HAP-1 (cell line): ENCODE data around the gene BUD31.
"Not testable (repeated sequence)": the region's sequence is repeated elsewhere in the genome, so short reads cannot be mapped to it uniquely, and the experiment has no call there.

ENCODE experiments used
- DNase-seq, 2 experiments: peaks; one replicate each; pipeline ENCODE4 v3.0.0-alpha.2; 2016 to 2020; ENCODE audit warnings: low spot score in 2 of 2
- H3K27me3 ChIP-seq: fragments of 250-450 bp; sonication (Bioruptor Pico); 2 replicates; pipeline ENCODE4 v1.5.1; 2020; ENCODE audit warnings: low read depth, mild to moderate bottlenecking, moderate library complexity
- H3K36me3 ChIP-seq: fragments of 250-450 bp; sonication (Bioruptor Pico); replicated peaks from 2 replicates; pipeline ENCODE4 v1.5.1; 2020; ENCODE audit warnings: mild to moderate bottlenecking
- H3K4me1 ChIP-seq: fragments of 250-450 bp; sonication (Bioruptor Pico); 2 replicates; pipeline ENCODE4 v1.5.1; 2020; ENCODE audit warnings: mild to moderate bottlenecking
- H3K4me3 ChIP-seq: fragments of 250-450 bp; sonication (Bioruptor Pico); 2 replicates; pipeline ENCODE4 v1.5.1; 2020; ENCODE audit warnings: mild to moderate bottlenecking, moderate library complexity
- H3K9me3 ChIP-seq: fragments of 250-450 bp; sonication (Bioruptor Pico); 2 replicates; pipeline ENCODE4 v1.5.1; 2020; ENCODE audit warnings: mild to moderate bottlenecking, moderate library complexity
- in situ Hi-C: fragments of 300-500 bp; cut with MboI; formaldehyde crosslinking; loops from 3 replicates; pipeline ENCODE4 v1.14.3; 2020; ENCODE audit warnings: low sequenced_read_pairs, inconsistent platforms, mixed read lengths

The BUD31 gene

DNA sequence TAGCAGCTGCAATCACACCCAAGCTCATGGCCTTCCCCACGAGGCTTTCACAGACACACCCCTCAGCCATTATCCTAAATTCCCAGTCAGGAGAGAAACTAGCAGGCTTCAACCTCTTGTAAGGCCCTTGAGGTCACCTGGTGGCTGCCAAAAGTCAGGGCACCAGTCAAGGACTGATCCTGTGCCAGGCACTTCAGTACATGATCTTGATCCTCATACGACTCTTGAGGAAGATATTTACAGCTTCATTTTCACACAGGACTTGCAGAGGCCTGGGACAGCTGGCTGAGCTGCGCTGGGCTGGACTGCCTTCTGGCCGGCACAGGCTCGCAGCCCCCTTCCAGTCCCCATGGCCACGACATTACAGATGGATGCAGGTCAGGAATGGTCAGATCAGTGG, 9.2 kb upstream of the BUD31 start:
- H3K27me3 ChIP-seq, result no peaks in the 10 kb centered on the region
- no peak for DNase-seq
- H3K9me3 ChIP-seq, result no peaks in the 10 kb centered on the region
- H3K36me3 ChIP-seq, result peaks cover 92% of the 10 kb centered on the region
- in situ Hi-C loops, result no loop called here
- no peak overlapping the region for H3K4me3 ChIP-seq
- no peaks in the 10 kb centered on the region for H3K4me1 ChIP-seq

DNA sequence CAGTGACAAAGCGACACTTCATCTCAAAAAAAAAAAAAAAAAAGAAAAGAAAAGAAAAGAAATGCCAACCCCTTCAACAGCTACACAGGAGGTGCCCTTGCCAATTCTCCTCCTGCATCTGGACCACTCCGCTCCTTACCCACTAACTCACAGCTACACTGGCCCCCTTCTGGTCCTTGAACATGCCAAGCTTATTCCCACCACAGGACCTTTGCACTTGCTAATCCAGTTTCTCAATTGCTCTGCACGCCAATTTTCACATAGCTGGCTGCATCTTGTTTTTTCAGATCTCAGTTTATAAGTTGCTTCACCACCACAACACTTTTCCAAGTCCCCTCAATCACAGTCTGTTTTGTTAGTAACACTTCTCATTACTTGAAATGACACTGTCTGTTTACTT, 5.9 kb upstream of the BUD31 start:
- peaks cover 7% of the 10 kb centered on the region for H3K4me1 ChIP-seq
- no peak overlapping the region for H3K4me3 ChIP-seq
- H3K36me3 ChIP-seq, result peaks cover 66% of the 10 kb centered on the region
- in situ Hi-C loops, result no loop called here
- H3K27me3 ChIP-seq, result no peaks in the 10 kb centered on the region
- H3K9me3 ChIP-seq, result no peaks in the 10 kb centered on the region
- DNase-seq, result no peak

- no peak overlapping the region for H3K4me3 ChIP-seq
- no peaks in the 10 kb centered on the region for H3K9me3 ChIP-seq
- H3K27me3 ChIP-seq, result no peaks in the 10 kb centered on the region
- in situ Hi-C loops, result no loop called here
- H3K4me1 ChIP-seq, result peaks cover 7% of the 10 kb centered on the region
- H3K36me3 ChIP-seq, result peaks cover 59% of the 10 kb centered on the region
- no peak for DNase-seq
These were observed 5.0 kb upstream of the BUD31 start for GRCh38 chr7:99403764-99404163.

- H3K27me3 ChIP-seq, result no peaks in the 10 kb centered on the region
- peaks cover 52% of the 10 kb centered on the region for H3K36me3 ChIP-seq
- peaks cover 7% of the 10 kb centered on the region for H3K4me1 ChIP-seq
- DNase-seq, result no peak
- H3K4me3 ChIP-seq, result no peak overlapping the region
- in situ Hi-C loops, result no loop called here
- H3K9me3 ChIP-seq, result no peaks in the 10 kb centered on the region
These were observed 4.4 kb upstream of the BUD31 start for GRCh38 chr7:99404235-99404976.

DNA sequence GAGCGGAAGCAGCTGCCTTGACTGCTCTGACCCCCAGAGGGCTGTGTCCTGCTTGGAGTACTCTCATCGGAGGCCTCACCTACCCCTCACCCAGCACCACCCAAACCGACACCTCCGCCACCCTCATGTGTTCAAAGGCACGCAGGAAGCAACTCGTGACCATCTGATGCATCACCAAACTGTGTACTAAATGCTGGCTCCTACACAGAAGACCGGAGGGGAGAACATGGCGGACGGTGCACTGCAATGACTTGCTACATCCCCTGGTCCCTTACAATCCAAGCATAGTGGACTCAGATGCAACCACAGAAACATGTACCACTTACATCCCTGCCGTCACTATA, 3.8 kb upstream of the BUD31 start:
- H3K4me1 ChIP-seq, result peaks cover 10% of the 10 kb centered on the region
- no peak overlapping the region for H3K4me3 ChIP-seq
- H3K27me3 ChIP-seq, result no peaks in the 10 kb centered on the region
- DNase-seq, result no peak
- H3K36me3 ChIP-seq, result peaks cover 49% of the 10 kb centered on the region
- H3K9me3 ChIP-seq, result no peaks in the 10 kb centered on the region
- in situ Hi-C loops, result no loop called here

DNA sequence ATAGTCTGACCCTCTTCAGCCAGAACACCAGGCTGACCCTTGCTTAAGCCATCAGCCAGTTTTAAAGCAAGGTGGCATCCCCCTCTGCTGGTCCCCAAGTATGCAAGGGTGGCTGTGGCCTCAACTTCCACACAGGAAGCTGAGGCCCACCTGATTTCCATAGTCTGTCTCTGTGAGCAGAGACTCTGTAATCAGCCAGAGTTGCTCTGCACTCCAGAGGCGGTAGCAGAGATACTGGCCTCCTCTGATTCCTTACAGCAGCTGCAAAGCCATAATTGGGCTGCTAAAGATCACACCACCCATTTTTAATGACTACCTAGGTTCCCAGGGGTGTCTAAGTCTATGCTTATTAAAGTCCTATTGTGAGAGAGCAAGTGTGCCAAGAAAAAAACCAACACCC, 2.2 kb upstream of the BUD31 start:
- Histone ChIP-seq H3K4me3 (peak overlapping the region; percentile 97), H3K36me3 (peaks cover 47% of the 10 kb centered on the region), H3K27me3 (no peaks in the 10 kb centered on the region), H3K9me3 (no peaks in the 10 kb centered on the region), H3K4me1 (peaks cover 12% of the 10 kb centered on the region)
- in situ Hi-C loops, result no loop called here
- no peak for DNase-seq

DNA sequence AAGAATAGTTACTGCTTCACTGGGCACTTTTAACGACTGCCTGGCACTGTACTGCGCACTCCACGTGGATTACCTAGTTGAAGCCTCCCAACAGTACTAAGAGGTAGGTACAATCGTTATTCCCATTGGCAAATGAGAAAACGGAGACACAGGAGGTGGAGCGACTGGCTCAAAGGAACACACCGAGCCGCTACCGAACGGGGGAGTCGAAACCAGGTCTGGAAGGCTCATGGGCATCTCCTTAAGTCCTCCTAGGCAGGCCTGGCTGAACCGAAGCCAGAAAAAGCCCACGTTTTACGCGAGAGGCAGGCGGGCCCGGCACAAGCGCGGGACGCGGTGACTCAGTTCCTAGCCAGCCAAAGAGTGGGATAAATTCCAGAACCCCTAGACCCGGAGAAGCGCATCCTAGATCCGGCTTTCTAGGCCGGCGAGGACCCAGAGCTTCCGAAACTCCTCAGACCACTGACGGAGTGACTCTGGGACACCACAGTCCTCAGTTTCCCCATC, 844 bp upstream of the BUD31 start:
- H3K4me1 ChIP-seq, result peaks cover 12% of the 10 kb centered on the region
- DNase-seq, result peak; percentile 32 to 42
- in situ Hi-C loops, result no loop called here
- no peaks in the 10 kb centered on the region for H3K9me3 ChIP-seq
- peaks cover 46% of the 10 kb centered on the region for H3K36me3 ChIP-seq
- peak overlapping the region; percentile 97 for H3K4me3 ChIP-seq
- no peaks in the 10 kb centered on the region for H3K27me3 ChIP-seq

DNA sequence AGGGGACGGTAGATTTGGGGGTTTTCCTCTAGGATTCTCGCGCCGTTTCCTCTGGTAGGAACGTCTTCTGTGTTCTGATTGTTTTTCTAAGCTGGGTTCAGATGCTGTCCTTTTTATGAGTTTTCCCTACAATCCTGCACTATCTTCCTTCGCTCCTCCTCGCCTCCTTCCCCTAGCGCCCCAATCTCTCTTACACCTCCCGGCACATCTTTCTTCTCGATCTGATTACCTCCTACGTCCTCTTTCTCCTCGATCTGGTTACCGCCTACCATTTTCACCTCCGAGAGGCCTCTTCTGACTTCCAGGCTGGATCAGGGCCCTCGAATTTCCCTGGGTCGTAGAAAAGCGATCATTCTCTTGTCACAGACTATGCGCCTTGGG, 413 bp downstream of the BUD31 start:
- no peak for DNase-seq
- Histone ChIP-seq H3K4me3 (peak overlapping the region; percentile 97), H3K36me3 (peaks cover 40% of the 10 kb centered on the region), H3K9me3 (no peaks in the 10 kb centered on the region), H3K27me3 (no peaks in the 10 kb centered on the region), H3K4me1 (peaks cover 12% of the 10 kb centered on the region)
- in situ Hi-C loops, result no loop called here

GRCh38 chr7:99409806-99410205, 1.0 kb downstream of the BUD31 start:
- H3K4me3 ChIP-seq, result peak overlapping the region; percentile 97
- H3K9me3 ChIP-seq, result no peaks in the 10 kb centered on the region
- in situ Hi-C loops, result no loop called here
- H3K36me3 ChIP-seq, result peaks cover 40% of the 10 kb centered on the region
- DNase-seq, result no peak
- H3K27me3 ChIP-seq, result no peaks in the 10 kb centered on the region
- H3K4me1 ChIP-seq, result peaks cover 12% of the 10 kb centered on the region

DNA sequence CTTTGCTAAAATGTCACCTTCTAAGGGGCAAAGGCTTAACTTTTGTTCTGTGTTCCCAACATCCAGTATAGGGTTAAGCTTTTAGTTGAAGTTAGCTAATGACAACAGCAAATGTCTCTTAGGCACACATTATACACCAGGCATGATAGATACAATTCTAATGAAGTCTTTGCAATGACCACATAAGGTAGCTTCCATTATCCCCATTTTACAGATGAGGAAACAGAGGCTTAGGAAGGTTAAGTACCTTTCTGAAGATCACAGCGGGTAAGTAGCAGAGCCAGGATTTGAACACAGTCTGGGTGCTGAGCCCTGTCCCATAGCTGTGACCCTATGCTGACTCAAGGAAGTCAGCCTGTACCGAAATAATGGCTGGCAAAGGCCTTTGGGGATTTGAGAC, 1.9 kb downstream of the BUD31 start:
- H3K36me3 ChIP-seq, result peaks cover 47% of the 10 kb centered on the region
- H3K27me3 ChIP-seq, result no peaks in the 10 kb centered on the region
- H3K4me3 ChIP-seq, result no peak overlapping the region
- in situ Hi-C loops, result no loop called here
- H3K4me1 ChIP-seq, result peaks cover 12% of the 10 kb centered on the region
- no peak for DNase-seq
- H3K9me3 ChIP-seq, result no peaks in the 10 kb centered on the region

- H3K4me1 ChIP-seq, H3K4me3 ChIP-seq, H3K9me3 ChIP-seq, H3K27me3 ChIP-seq, in situ Hi-C loops: not testable (repeated sequence)
- DNase-seq, result peak; percentile 31 to 75
- peaks cover 85% of the 10 kb centered on the region for H3K36me3 ChIP-seq
These were observed 6.9 kb downstream of the BUD31 start for GRCh38 chr7:99415513-99416127.

DNA sequence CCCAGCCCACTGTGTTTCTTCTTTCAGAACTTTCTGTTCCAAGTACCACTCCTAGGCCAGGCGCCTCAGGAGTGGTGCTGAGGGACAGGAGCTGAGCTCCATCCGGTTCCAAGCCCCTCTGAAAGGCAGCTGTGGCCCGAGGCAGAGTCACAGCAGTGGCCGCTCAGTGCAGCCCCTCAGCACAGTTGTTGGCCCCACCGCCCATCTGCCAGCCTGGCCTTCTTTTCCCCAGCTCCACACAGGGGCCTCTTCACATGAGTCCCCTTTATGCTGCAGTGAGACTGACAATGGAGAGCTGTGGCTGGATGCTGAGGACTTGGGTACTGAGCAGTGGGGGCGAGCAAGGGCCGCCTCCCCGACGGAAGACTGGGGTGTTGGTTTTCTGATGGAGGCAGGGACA, 9.5 kb downstream of the BUD31 start:
- H3K36me3 ChIP-seq, result peaks cover 72% of the 10 kb centered on the region
- H3K4me3 ChIP-seq, result no peak overlapping the region
- in situ Hi-C loops, result no loop called here
- H3K4me1 ChIP-seq, result no peaks in the 10 kb centered on the region
- DNase-seq, result no peak
- H3K9me3 ChIP-seq, result no peaks in the 10 kb centered on the region
- H3K27me3 ChIP-seq, result no peaks in the 10 kb centered on the region

GRCh38 chr7:99419323-99420021, 10.7 kb downstream of the BUD31 start:
- DNase-seq, result no peak
- no peaks in the 10 kb centered on the region for H3K4me1 ChIP-seq
- in situ Hi-C loops, result no loop called here
- H3K27me3 ChIP-seq, result no peaks in the 10 kb centered on the region
- no peaks in the 10 kb centered on the region for H3K9me3 ChIP-seq
- peaks cover 79% of the 10 kb centered on the region for H3K36me3 ChIP-seq
- H3K4me3 ChIP-seq, result no peak overlapping the region

GRCh38 chr7:99420213-99420612, 11.4 kb downstream of the BUD31 start:
- no peak for DNase-seq
- peaks cover 79% of the 10 kb centered on the region for H3K36me3 ChIP-seq
- in situ Hi-C loops, result no loop called here
- H3K4me3 ChIP-seq, result no peak overlapping the region
- no peaks in the 10 kb centered on the region for H3K27me3 ChIP-seq
- H3K9me3 ChIP-seq, result no peaks in the 10 kb centered on the region
- H3K4me1 ChIP-seq, result no peaks in the 10 kb centered on the region
